Brain microvascular endothelial cell (primary cell): ENCODE data around the gene NVL.

Experiments used
- DNase-seq: peaks from one replicate; pipeline ENCODE4 v3.0.0-alpha.2; 2020
- H3K27ac ChIP-seq: fragments of 250-450 bp; sonication (Bioruptor Pico); 2 replicates; pipeline ENCODE4 v1.5.1; 2020; ENCODE audit warnings: mild to moderate bottlenecking, moderate library complexity
- H3K27me3 ChIP-seq: fragments of 250-450 bp; sonication (Bioruptor Pico); replicated peaks from 2 replicates; pipeline ENCODE4 v1.5.1; 2020; ENCODE audit warnings: mild to moderate bottlenecking
- H3K36me3 ChIP-seq: fragments of 250-450 bp; sonication (Bioruptor Pico); replicated peaks from 2 replicates; pipeline ENCODE4 v1.5.1; 2020; ENCODE audit warnings: mild to moderate bottlenecking
- H3K4me3 ChIP-seq: 2 replicates; pipeline ENCODE4 v1.5.1; 2011; ENCODE audit warnings: low read depth, mild to moderate bottlenecking, control low read depth, low read length, moderate library complexity
- in situ Hi-C: cut with HindIII; loops from 2 replicates; pipeline ENCODE4 v1.10.0; 2017; ENCODE audit warnings: low sequenced_read_pairs, low pct_ligation_motif_present
- TF ChIP-seq, protein P1 (sequence below): IDR thresholded peaks from 2 replicates; pipeline ENCODE4 v1.5.1; 2011; ENCODE audit warnings: low read depth, mild to moderate bottlenecking, moderate library complexity, low read length, control low read depth, inconsistent platforms; ENCODE audit errors: missing control alignments

Gene NVL

DNA sequence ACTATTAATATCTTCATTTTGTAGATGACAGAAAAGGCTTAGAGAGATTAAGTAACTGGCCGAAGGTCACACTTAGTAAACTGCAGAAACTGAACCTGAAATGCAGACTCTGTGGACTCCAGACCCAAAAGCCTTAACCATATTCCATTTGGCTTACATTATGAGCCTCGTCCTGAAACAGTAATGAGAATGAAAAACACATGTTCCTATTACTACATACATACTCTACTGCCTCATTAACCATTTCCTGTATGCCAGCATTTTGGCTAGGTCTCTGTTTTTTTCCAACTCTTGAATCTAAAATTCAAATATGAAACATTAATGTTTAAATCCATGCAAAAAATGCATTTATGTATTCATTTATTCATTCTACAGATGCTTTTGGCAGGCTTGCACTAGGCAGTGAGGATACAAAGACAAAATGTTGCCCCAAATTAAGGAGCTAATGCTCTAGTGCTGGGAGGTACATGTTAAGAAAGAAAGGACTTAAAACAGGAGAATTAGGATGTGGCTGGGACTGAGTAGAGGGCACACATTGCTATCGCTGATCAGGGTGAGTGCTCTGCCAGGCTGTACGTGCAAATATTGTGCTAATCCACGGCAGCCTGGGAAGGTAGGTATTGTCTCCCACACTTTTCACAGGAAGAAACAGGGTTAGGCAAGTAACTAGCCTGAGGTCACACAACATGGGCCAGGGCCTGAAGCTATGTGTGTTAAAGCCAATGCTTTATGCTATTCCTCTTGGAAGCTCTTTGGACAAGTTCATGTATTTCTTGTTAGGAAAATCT lies 133.0 kb downstream of the NVL start:
- Histone ChIP-seq H3K36me3 (peaks cover 17% of the 10 kb centered on the region), H3K27ac (no peak overlapping the region), H3K27me3 (no peaks in the 10 kb centered on the region), H3K4me3 (no peak overlapping the region)
- TF ChIP-seq, protein P1, sequence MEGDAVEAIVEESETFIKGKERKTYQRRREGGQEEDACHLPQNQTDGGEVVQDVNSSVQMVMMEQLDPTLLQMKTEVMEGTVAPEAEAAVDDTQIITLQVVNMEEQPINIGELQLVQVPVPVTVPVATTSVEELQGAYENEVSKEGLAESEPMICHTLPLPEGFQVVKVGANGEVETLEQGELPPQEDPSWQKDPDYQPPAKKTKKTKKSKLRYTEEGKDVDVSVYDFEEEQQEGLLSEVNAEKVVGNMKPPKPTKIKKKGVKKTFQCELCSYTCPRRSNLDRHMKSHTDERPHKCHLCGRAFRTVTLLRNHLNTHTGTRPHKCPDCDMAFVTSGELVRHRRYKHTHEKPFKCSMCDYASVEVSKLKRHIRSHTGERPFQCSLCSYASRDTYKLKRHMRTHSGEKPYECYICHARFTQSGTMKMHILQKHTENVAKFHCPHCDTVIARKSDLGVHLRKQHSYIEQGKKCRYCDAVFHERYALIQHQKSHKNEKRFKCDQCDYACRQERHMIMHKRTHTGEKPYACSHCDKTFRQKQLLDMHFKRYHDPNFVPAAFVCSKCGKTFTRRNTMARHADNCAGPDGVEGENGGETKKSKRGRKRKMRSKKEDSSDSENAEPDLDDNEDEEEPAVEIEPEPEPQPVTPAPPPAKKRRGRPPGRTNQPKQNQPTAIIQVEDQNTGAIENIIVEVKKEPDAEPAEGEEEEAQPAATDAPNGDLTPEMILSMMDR, result no peak
- DNase-seq, result no peak
- in situ Hi-C loops, result no loop called here

DNA sequence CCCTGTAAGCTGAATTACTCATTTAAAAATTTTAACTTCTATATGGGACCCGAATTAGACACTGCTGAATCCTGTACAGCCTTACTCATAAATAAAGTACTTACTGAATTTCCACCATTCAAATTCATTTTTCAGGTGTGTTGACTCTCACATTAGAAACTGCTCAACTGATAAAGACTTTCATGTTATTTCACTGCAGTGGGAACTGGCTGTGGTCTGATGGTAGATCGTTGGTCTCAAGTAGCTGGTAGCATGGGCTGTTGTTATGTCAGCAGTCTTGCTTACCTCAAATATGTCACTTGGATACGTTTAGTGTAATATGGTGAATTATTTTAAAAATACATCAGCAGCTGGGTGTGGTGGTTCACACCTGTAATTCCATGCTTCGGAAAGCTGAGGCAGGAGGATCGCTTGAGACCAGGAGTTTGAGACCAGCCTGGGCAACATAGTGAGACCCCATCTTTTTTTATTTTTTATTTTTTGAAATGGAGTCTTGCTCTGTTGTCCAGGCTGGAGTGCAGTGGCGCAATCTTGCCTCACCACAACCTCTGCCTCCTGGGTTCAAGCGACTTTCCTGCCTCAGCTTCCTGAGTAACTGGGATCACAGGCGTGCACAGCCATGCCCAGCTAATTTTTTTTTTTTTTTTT lies 136.5 kb downstream of the NVL start:
- TF ChIP-seq, protein P1, result no peak
- no peaks in the 10 kb centered on the region for H3K27me3 ChIP-seq
- no peak overlapping the region for H3K27ac ChIP-seq
- no peak for DNase-seq
- no peak overlapping the region for H3K4me3 ChIP-seq
- H3K36me3 ChIP-seq, result peaks cover 27% of the 10 kb centered on the region
- in situ Hi-C loops, result no loop called here

GRCh38 chr1:224192082-224192788 lies 137.7 kb downstream of the NVL start:
- Histone ChIP-seq H3K36me3 (peaks cover 27% of the 10 kb centered on the region), H3K27ac (no peak overlapping the region), H3K27me3 (no peaks in the 10 kb centered on the region), H3K4me3 (no peak overlapping the region)
- no peak for DNase-seq
- TF ChIP-seq, protein P1, result no peak
- in situ Hi-C loops, result no loop called here

DNA sequence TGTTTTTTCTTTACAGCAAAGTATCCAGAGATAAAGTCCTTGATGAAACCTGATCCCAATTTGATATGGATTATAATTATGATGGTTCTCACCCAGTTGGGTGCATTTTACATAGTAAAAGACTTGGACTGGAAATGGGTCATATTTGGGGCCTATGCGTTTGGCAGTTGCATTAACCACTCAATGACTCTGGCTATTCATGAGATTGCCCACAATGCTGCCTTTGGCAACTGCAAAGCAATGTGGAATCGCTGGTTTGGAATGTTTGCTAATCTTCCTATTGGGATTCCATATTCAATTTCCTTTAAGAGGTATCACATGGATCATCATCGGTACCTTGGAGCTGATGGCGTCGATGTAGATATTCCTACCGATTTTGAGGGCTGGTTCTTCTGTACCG lies 140.4 kb downstream of the NVL start:
- DNase-seq, result no peak
- Histone ChIP-seq H3K36me3 (peaks cover 29% of the 10 kb centered on the region), H3K27me3 (no peaks in the 10 kb centered on the region), H3K27ac (no peak overlapping the region), H3K4me3 (no peak overlapping the region)
- in situ Hi-C loops, result no loop called here
- TF ChIP-seq, protein P1, result no peak

GRCh38 chr1:224188286-224188685 lies 141.7 kb downstream of the NVL start:
- TF ChIP-seq, protein P1, result no peak
- in situ Hi-C loops, result no loop called here
- no peak overlapping the region for H3K4me3 ChIP-seq

More at GRCh38 chr1:224188286-224188685, 141.7 kb downstream of the NVL start:
- no peak overlapping the region for H3K27ac ChIP-seq
- H3K36me3 ChIP-seq, result peaks cover 23% of the 10 kb centered on the region
- DNase-seq, result no peak
- H3K27me3 ChIP-seq, result no peaks in the 10 kb centered on the region
